GM12874 (cell line): ENCODE measurements around the gene EFCAB11.

ENCODE experiments used
- CTCF ChIP-seq: IDR thresholded peaks from 2 replicates; pipeline ENCODE4 v1.5.1; 2011; ENCODE audit warnings: low read depth, mild to moderate bottlenecking, control low read depth, low read length, moderate library complexity; ENCODE audit not compliant: insufficient read depth

EFCAB11 gene

GRCh38 chr14:89921346-89921745 is 33.2 kb downstream of the EFCAB11 start:
- no peak for TF ChIP-seq CTCF

GRCh38 chr14:89920056-89920455 is 34.5 kb downstream of the EFCAB11 start:
- TF ChIP-seq CTCF: no peak

- no peak for TF ChIP-seq CTCF
Observed at GRCh38 chr14:89918721-89919120, 35.8 kb downstream of the EFCAB11 start.

GRCh38 chr14:89915114-89915878 is 39.2 kb downstream of the EFCAB11 start:
- TF ChIP-seq CTCF: peak; percentile 76

- no peak for TF ChIP-seq CTCF
Observed at GRCh38 chr14:89912667-89913211, 41.8 kb downstream of the EFCAB11 start.

GRCh38 chr14:89912221-89912620 is 42.3 kb downstream of the EFCAB11 start:
- TF ChIP-seq CTCF: no peak

- no peak for TF ChIP-seq CTCF
Observed at GRCh38 chr14:89911010-89911919, 43.3 kb downstream of the EFCAB11 start.
